Urothelium cell line (cell line): Measurements from ENCODE around the gene TMEM52.
A peak's percentile ranks its signal among the peaks of the same experiment; 100 is the strongest.
"Not testable (repeated sequence)": the region's sequence is repeated elsewhere in the genome, so short reads cannot be mapped to it uniquely, and the experiment has no call there.

Experiments
- DNase-seq: peaks from one replicate; pipeline ENCODE4 v3.0.0; 2011; ENCODE audit warnings: low spot score, mixed read lengths
- FAIRE-seq: peaks from 2 replicates; lab custom pipeline; 2011; peaks lifted over from hg19 to GRCh38; lab: Jason Lieb, UNC

TMEM52 gene

DNA sequence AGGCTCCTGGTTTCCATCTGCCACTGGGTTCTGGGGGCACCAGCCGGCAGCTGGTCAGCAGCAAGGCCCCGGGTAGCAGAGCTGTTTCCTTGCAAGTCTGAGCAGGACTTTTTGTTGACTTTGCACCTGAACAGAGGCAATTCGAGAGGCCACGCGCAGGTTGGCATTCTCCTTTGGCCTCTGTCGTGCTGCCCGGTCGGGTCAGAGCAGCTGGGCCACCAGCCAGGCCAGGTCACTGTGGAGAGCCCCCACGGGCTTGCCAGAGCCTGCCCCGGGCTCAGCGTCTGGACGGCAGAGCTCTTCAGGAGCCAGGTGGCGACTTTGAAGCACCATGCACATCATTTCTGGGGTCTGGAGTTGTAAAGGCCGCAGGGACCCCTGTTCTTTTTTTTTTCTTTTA is 28.4 kb upstream of the TMEM52 start:
- DNase-seq (no peak), FAIRE-seq (no peak)

DNA sequence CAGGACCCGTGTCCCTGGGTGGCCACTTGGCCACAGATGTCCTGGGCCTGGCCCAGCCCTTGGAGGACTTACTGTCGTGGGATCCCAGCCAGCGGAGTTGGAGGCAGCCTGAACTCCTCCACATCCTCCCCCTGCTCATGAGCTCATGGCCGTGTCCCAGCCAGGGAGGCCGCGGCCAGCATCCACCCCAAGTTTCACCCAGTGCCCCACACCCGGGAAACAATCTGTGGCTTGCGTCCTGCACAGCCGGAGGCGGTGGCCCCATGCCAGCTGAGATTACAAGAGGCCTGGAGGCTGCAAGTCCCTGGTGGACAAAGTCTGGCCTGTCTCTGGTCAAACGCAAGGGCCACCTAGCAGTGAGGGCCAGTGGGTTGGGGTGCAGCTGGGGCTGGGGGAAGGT is 27.5 kb upstream of the TMEM52 start:
- no peak for FAIRE-seq
- DNase-seq: no peak

DNA sequence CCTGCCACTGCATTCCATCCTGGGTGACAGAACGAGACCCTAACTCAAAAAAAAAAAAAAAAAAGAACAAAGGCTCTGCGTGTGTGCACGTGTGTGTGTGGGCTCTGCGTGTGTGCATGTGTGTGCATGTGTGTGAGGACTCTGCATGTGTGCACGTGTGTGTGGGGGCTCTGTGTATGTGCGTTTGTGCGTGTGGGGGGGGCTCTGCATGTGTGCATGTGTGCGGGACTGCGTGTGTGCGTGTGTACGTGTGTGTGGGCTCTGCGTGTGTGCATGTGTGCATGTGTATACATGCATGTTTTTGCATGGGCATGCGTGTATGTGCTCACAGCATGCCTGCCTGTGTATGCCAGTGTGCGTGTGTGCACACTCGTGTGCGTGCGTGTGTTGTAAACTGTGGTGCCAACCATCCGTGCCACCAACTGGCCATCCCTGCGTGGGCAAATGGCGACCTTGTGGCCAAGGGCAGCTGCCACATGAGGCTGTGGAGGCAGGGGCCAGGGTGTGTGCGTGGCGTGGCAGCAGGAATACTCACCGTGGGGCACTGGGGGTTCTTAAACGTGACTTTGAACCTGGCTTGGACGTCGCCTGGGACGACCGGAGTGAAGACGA is 26.8 kb upstream of the TMEM52 start:
- DNase-seq: no peak
- no peak for FAIRE-seq

DNA sequence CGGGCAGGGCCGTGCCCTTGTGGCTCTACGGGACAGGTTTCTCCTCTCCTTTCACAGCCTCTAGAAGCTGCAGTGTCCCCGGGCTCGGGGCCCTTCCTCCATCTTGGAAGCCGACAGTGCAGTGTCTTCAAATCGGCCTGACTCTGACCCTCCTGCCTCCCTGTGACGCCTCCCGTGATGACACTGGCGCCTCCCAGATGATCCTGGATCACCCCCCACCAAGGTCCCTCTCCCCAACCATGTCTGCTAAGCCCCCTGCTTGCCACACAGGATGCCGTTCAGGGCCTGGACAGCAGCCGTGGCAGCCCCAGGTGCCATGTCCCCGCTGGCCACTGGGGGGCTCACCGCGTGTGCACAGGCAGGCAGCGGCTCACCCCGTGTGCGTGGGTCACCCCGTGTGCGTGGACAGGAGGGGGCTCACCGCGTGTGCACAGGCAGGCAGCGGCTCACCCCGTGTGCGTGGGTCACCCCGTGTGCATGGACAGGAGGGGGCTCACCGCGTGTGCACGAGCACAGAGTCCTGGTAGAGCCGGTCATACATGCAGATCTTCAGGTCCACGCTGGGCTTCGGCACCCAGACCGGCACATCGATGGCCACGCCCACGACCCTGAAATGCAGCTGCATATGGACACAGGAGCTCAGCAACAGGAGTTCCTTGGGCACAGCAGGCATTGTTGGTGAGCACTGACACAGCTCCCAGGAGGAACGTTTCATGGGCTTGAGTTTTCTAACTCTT is 24.9 kb upstream of the TMEM52 start:
- DNase-seq (peak; percentile 54), FAIRE-seq (peak; percentile 35)

DNA sequence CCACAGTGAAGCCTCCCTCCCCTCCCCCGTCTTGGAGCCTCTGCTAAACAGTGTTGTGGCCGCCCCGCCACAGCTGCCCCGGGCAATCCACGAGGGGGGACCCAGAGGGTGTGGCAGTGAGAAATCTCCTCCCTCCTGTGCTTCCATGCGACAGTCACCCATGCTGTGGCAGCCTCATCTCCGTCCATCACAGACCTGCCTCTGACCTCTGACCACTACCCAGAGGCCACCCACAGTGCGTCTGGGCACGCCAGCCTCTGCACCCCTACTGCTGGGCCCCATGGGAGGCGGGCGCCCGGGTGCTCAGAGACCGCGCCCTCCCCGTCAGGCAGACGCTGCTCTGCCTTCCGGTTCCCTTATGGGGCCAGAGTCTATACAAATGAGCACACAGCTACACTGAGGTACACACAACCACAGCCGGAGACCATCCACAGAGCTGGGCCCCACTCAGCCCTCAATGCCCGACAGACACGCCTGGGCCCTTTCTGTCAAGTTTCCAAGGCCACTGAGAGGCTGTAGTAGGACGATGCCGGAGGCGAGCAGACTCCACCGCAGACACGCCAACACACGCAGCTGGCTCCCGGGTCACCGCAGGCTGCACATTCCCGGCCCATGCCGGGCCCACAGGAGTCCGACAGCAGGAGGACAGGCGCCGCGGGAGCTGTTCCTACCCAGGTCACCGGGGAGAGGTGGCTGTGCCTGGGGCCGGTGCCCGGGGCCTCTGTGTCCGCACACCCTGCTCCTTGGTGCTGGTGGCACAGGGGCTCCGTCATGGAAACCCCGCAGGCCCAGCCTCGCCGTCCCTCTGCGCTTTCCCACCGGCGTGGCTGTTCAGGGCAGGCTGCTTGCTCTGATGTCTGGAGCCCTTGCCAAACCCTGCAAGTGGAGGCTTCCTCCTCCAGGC is 23.9 kb upstream of the TMEM52 start:
- FAIRE-seq (no peak), DNase-seq (no peak)

DNA sequence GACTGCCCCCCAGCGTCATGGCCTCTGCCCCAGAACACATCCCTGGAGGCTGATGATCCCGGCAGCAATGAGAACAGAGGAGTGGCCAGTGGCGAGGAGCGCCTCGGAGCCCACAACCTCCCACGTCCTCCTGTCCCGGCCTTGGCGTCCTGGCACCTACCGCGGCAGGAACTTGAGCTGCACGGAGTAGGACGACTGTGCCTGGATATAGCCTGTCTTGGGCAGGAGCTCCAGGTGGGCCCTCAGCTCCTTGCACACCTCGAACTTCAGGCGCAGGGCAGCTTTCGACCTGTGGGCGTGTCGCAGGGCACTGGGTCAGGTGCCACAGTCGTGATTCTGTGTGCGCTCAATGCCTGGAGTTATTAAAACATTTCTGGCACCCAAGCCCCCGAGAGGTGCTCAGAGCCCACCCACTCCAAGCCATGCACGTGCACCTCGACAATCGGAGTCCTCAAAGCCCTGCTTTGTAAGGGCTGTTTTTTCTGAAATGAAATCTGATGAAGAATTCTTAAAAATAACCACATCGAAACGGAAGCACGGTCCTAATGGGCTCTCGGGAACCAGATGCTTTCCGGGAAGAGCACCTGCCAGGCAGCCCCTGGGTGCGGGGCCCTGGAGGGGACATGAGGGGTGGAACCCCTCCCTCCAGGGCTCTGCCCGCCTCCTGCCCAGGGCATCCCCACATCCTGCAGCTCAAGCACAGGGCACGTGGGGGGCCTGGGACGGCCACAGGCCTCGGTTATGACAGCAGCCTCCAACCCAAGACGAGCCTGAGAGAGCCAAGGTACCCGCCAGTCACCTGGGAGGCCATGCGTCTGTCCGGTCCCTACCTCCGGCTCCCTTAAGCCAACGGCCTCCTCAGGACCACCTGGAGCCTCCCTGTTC is 23.0 kb upstream of the TMEM52 start:
- DNase-seq: no peak
- no peak for FAIRE-seq

DNA sequence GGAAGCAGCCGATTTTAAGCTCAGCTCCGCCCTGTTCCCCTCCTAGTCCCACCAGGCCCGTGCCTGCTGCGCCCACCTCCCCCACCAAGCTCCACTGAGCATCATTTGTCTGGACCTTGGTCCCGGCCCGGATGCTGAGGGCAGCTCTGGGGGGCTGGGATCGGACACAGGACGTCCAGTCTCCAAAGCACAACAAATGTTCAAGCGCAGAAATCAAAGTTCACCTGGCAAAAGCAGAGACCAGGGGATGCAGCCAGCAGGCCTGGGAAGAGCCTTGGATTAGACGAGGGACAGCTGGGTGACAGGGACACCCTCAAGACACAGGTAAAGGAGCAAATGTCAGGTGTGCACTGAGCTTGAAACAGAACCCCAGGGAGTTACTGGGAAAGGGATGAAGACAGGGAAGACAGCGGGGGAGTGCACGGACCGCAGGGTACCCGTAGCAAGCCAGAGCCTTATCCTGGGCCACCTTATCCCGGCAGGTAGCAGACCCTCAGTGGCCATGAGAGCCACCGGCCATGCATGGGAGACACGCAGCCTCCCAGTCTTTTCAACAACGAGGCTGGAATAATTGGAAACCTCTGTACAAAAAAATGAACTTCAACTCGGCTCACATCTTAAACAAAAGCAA is 22.2 kb upstream of the TMEM52 start:
- no peak for FAIRE-seq

DNA sequence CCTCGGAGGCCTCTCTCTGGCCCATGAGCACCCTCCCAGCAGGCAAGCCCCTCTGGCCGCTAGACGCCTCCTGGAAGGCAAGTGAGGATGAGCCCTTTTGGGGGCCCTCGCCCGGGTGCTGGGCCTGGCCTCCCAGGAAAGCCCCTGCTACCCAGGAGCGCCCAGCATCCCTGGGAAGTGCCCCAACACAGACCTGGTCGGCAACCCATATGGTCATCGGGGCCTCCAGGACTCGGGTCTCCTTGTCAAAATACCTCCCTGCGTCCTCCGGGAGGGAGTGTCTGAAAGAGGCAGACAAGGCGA is 21.0 kb upstream of the TMEM52 start:
- DNase-seq: no peak
- no peak for FAIRE-seq

More for the DNA sequence above, 22.2 kb upstream of the TMEM52 start:
- DNase-seq: no peak

DNA sequence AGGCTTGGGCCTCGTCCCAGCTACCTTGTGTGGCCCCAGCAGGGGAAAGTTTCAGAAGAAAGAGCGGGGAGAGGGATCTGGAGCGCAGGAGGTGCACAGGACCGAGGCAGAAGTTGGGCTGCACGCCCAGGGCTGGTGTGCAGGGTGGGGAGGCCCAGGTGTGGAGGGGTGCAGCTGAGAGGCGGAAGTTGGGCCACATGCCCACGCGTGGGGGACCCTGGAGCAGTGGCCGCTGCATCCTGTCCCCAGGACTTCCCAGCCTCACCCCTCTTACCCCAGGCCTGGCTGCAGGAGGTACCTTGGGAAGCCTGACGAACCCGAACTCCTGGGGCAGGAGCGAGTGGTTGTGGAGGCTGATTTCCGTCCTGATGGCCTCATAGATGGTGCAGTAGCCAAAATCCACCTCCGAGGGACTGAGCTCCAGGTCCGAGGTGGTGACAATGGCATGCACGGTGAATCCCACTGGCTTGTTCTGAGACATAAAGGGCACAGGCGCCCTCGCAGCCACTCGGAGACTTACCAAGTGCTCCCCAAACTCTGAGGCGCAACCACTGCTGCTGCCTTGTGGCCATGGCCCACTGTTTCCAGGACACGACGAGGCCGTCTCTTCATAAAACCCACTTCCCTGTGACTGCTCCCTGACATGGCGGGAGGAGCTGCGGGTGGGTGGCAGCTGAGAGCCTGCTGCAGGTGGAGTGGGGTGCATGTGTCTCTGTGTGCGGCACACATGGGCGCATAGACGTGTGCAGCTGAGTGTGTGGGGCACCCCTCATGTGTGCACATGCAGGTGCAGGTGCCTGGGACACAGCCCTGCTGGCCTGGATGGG is 20.4 kb upstream of the TMEM52 start:
- FAIRE-seq (no peak), DNase-seq (no peak)

DNA sequence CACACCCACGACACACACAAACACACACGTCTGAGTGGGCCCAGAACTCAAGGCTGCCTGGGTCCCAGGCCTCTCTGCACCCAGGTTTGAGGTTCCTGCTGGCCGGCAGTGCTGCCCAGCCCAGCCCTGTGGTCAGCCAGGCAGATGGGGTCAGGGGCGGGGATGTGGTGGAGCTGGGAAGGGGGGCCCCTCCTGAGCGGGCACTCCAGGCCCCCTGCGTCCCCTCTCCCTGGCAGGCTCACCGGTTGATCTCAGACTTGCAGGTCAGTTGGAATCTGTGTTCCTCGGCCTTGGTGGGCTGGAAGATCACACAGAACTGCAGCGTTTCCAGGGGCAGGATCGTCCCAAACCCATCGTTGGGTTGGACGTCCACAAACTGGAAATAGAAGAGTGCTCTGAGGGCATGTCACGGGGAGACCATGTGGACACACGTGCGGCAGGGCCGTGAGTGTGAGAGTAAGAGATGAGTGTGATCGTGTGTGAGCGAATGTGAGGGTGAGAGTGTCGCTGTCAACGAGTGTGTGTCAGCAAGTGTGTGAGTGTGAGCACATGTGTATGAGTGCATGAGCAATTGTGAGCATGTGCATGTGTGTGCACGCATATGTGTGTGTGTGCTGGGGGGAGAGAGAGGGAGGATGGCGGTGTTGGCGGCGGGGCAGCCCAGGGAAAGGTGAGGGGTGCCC is 19.7 kb upstream of the TMEM52 start:
- FAIRE-seq: peak; percentile 20
- DNase-seq: no peak

DNA sequence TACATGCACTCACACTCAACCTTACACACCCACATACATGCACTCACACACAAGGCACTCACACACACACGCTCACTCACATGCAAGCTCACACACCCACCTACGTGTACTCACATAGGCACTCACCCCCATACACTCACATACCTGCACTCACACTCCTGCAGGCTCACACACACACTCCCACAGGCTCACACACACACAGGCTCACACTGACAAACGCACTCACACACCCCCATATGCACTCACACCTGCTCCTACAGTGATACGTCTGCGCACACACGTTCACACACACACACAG is 19.1 kb upstream of the TMEM52 start:
- DNase-seq (no peak), FAIRE-seq (no peak)

DNA sequence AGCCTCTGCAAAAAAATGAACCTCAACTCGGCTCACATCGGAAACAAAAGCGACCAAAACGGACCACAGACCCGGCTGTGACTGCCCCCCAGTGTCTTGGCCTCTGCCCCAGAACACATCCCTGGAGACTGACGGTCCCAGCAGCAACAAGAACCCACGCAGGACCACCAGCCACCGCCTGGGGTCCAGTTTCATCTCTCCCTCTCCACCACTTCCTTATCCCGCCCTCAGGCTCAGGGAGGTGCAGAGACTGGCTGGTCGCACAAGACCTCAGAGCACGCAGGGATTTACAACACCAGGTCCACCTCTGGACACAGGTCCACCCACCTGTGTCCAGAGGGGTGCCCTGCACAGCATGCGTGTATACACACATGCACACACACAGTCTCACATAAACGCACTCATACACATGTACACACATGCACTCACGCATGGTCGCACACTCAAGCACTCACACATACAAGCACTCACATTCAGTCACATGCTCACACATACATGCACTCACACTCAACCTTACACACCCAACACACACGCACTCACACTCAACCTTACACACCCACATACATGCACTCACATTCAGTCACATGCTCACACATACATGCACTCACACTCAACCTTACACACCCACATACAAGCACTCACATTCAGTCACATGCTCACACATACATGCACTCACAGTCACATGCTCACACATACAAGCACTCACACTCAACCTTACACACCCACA is 18.6 kb upstream of the TMEM52 start:
- peak; percentile 81 for FAIRE-seq

DNA sequence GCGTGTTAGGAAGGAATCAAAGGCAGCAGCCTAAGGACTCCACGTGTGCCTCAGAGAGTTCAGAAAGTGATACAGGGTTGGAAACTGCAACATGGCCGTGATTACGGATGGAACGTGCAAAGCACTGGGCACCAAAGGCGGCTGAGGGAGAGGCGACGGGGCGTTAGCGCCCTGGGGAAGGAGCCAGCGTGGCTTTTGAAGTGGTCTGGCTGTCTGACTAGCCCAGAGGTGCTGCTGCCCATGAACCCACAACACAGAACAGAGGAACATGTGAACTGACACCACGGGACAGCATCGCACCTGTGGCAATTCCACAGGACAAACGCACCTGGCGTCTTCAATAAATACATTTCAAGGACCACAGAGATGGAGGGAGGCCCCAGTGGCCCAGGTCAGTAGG is 18.0 kb upstream of the TMEM52 start:
- DNase-seq (no peak), FAIRE-seq (no peak)

More for the DNA sequence above, 18.6 kb upstream of the TMEM52 start:
- no peak for DNase-seq

DNA sequence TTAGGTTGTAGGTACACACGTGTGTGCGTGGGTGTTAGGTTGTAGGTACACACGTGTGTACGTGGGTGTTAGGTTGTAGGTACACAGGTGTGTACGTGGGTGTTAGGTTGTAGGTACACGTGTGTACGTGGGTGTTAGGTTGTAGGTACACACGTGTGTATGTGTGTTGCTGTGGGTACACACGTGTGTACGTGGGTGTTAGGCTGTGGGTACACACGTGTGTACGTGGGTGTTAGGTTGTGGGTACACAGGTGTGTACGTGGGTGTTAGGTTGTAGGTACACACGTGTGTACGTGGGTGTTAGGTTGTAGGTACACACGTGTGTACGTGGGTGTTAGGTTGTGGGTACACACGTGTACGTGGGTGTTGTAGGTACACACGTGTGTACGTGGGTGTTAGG is 15.8 kb upstream of the TMEM52 start:
- not testable (repeated sequence) for DNase-seq, FAIRE-seq

DNA sequence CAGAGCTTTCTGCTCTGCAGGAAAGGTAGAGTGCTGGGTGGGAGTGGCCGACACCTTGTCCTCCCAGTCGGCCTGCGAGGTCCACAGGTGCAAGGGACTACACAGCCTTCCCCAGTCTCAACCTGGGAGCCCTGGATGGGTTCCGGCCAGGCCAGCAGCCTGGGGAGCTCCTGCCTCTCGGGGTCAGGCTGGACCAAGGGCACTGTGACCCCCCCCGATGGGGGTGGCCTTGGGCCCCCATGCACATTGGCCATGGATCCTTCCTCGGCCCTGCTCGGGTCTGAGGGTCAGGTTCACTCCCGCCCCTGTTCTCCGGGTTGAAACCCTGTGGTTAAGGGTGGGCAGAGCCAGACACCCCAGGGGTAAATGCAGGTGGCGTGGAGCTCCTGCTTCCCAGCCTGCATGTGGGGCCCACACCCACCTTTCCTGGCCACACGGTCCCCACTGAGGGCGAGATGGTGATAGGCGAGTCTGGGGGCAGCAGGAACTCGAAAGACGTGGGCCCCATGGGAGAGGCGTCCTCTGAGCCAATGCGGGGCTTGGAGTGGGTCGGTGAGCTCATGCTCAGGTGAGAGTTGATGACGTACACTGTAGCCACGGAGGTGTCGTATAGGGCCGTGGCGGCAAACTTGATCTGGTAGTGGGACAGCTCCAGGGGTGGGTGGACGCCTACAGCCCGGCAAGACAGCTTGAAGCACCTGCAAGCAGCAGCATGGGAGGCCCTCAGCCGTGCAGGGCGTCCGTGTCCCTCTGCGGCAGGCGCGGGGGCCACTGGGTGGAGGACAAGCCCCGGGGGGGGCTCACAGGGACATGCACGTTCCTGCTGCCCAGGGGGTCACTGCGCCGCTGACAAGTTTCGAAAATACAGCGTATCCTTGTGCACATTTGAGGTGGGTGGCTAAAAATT is 10.8 kb upstream of the TMEM52 start:
- DNase-seq (no peak), FAIRE-seq (no peak)

DNA sequence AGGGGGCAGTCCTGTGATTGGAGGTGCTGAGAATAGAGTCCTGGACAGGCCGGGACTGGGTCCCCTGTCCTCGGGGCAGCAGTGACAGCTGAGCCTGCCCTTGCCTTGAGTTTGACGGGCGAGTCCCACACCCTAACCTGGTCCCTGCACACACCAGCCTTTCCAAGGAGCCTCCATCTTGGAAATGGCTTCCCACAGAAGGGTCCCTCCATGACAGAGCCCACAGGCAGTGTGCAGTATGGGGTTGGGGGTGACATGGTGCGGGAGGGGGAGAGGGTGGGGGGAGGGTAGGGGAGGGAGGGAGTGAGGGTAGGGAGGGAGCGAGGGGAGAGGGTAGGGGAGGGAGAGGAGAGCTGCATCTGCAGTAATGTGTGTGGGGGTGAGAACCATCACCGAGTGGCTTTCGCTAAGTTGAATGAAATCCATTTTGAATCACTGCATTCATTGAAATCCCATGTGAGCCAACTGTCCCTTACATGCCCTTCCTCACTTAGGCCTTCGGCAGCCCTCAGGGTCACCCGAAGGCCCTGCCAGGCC is 10.1 kb upstream of the TMEM52 start:
- FAIRE-seq: no peak
- no peak for DNase-seq
